ENCODE results near the gene CC2D2A.
"Not testable (repeated sequence)": the region's sequence is repeated elsewhere in the genome, so short reads cannot be mapped to it uniquely, and the experiment has no call there.

Gene CC2D2A

GRCh38 chr4:15562623-15563022 is 92.9 kb downstream of the CC2D2A start:
- DNase-seq, result no peak

- no peak for DNase-seq
Measured at GRCh38 chr4:15563871-15564270, 94.2 kb downstream of the CC2D2A start.

GRCh38 chr4:15568821-15569220 is 99.1 kb downstream of the CC2D2A start:
- no peak for DNase-seq

- no peak for DNase-seq
Measured at GRCh38 chr4:15569746-15570145, 100.1 kb downstream of the CC2D2A start.

GRCh38 chr4:15575966-15576365 is 106.3 kb downstream of the CC2D2A start:
- DNase-seq, result no peak

GRCh38 chr4:15577508-15577907 is 107.8 kb downstream of the CC2D2A start:
- DNase-seq, result no peak

GRCh38 chr4:15584785-15585184 is 115.1 kb downstream of the CC2D2A start:
- DNase-seq, result no peak

GRCh38 chr4:15585331-15585730 is 115.6 kb downstream of the CC2D2A start:
- DNase-seq, result no peak

- DNase-seq, result no peak
Measured at GRCh38 chr4:15586066-15586465, 116.4 kb downstream of the CC2D2A start.

- DNase-seq, result no peak
Measured at GRCh38 chr4:15587649-15588048, 118.0 kb downstream of the CC2D2A start.

GRCh38 chr4:15592799-15593198 is 123.1 kb downstream of the CC2D2A start:
- no peak for DNase-seq

- no peak for DNase-seq
Measured at GRCh38 chr4:15598644-15599043, 129.0 kb downstream of the CC2D2A start.

GRCh38 chr4:15600176-15600575 is 130.5 kb downstream of the CC2D2A start:
- no peak for DNase-seq

GRCh38 chr4:15601862-15602261 is 132.2 kb downstream of the CC2D2A start:
- DNase-seq, result no peak

GRCh38 chr4:15605537-15605936 is 135.9 kb downstream of the CC2D2A start:
- DNase-seq, result no peak

GRCh38 chr4:15610855-15611254 is 141.2 kb downstream of the CC2D2A start:
- no peak for DNase-seq

- no peak for DNase-seq
Measured at GRCh38 chr4:15612136-15612535, 142.5 kb downstream of the CC2D2A start.

- DNase-seq, result not testable (repeated sequence)
Measured at GRCh38 chr4:15614891-15615290, 145.2 kb downstream of the CC2D2A start.

- not testable (repeated sequence) for DNase-seq
Measured at GRCh38 chr4:15617407-15617806, 147.7 kb downstream of the CC2D2A start.

GRCh38 chr4:15636818-15637217 is 167.1 kb downstream of the CC2D2A start:
- no peak for DNase-seq

GRCh38 chr4:15638418-15638817 is 168.7 kb downstream of the CC2D2A start:
- DNase-seq, result no peak

- DNase-seq, result no peak
Measured at GRCh38 chr4:15648600-15648999, 178.9 kb downstream of the CC2D2A start.

GRCh38 chr4:15649914-15650545 is 180.3 kb downstream of the CC2D2A start:
- DNase-seq, result peak; percentile 43

Data from activated CD8-positive, alpha-beta memory T cell treated with anti-CD3 and anti-CD28 coated beads, Interleukin-2, amount 50 U/mL, for 4 hours (primary cell).